GM18520 (cell line): Measurements from ENCODE around the gene ERN1.
"Not testable (repeated sequence)": the region's sequence is repeated elsewhere in the genome, so short reads cannot be mapped to it uniquely, and the experiment has no call there.

ENCODE experiments used
- ATAC-seq: cut with Tn5 transposase; IDR thresholded peaks from one replicate; pipeline ENCODE4 v1.9.1; 2021; ENCODE audit not compliant: unreplicated experiment

Gene ERN1

DNA sequence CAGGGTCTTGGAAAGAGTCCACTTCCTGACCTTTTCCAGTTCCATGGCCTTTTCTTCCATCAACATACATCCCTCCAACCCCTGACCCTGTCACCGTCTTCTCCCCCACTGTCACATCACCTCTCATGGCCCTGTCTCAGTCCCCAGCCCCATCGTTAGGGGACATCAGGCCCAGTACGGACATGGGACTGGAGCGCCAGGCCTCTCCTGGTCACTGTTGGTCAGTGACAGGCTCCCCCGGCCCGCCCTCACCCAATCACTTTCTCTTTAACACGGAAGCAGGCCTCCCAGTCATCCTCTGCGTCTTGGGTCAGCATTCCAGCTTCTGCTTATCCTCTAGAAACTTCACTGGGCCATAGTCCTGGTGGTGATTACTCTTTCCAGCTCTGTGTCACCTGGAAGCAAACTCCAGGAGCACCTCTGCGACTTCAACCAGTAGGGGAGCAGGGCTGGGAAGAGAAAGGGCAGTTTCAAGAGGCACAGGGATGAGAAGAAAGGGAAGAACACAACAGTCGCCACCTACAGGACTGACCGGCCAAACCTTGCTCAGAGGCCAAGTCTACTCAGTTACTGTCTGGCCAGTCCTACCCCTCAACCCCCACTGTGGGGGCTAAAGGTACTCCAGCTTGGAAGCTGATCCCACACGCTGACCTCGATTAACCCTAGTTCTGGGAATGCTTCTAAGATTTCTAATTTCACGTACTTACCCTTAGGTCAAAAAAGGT lies 93.6 kb downstream of the ERN1 start:
- ATAC-seq: no peak

DNA sequence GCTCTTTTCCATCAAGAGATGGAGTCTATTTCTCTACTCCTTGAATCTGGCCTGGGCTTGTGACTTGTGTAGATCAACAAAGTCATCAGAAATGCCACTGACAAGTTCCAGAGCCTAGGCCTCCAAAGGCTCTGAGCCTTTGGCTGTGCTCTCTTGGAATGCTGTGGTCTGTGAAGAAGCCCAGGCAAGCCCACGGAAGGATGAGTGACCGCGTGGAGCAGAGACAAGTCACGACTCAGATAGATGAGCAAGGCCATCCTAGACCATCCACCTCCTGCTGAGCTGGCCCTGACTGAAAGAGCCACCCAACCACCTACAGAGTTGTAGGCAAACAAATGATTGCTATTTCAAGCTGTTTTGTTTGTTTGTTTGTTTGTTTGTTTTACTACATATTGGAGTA lies 97.9 kb downstream of the ERN1 start:
- no peak for ATAC-seq

DNA sequence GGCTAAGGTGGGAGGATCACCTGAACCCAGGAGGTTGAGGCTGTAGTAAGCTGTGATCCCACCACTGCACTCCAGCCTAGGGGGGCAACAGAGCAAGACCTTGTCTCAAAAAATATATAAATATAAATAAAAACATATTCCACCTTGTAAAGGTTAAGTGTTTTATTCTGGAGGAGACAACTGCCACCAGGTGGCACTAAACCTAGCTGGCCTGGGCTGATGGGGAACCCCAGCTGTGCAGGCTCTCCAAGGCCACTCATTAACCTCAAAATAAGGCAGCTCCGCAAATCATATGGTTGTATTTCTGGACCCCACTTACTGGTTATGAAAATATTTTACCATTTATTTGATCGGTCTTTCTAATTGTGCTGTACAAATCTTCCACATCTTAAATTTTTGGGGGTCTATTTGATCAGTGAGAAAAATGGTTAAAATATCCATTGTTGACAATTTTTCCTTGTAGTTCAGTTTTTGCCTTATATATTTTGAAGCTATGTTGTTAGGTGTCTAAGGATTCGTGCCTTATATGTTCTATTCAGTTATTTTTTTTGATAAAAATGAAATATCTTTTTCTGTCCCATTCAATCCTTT lies 101.0 kb downstream of the ERN1 start:
- no peak for ATAC-seq

DNA sequence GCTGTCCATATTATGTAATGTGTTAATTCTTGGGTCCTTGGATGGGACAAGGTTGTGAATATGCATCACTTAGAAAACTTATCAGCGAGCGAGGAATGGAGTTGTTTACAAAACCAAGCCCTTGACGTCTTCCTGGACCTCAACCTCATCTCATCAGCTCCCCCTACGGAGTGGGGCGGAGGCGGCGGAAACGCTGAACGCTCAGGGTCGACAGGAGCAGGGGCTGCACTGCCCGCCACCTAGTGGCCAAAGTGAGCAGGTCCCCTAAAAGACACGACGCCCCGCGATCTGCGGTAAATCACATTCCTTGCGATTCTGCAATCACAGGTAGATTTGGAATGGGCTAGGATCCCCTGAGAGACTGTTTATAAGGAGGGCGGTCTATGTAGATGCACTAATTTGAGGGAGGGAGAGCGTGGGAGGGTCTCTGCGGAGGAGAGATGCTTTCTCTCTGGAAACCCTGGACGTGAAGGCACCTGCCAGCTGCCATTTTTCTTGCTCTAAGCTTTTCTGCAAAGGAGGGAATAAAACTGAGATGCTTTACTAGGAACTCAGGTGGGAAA lies 104.1 kb downstream of the ERN1 start:
- ATAC-seq: no peak

DNA sequence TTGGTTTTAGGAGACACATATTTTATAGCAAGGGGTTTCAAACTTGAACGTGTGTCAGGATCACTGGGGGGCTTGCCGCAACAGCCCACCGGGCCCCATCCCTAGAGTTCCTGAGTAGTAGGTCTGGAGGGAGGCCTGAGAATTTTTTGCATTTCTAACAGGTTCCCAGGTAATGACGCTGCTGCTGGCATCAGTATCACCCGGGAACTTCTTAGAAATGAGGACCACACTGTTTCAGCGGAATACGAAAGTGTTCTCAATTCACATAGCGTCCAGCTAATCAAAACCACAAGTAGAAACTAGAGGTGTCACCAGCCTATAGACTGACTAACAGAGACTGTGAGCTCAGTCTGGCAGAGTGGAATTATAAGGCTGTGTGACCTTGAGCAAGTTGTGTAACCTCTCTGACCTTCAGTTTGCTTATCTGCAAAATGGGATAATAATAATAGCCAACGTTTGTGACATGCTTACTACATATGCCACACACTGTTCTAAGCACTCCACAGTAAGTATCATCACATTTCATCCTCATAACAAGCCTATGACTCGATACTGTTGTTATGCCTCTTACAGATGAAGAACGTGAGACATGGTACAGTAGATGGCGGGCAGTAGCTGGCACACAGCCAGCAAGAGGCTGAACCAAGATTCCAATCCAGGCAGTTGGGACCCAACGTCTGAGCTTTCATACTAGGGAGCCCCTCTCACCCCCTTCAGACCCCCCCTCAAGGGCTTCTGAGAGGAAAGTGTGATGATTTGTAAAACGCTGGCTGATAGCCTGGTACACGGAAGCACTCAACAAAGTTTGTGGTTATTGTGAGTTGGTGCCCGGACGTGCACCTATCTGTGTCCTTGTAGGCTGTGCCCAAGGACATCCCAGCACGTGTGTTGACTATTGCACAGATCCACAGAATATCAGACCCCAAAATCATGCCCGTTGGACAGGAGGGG lies 104.9 kb downstream of the ERN1 start:
- no peak for ATAC-seq

DNA sequence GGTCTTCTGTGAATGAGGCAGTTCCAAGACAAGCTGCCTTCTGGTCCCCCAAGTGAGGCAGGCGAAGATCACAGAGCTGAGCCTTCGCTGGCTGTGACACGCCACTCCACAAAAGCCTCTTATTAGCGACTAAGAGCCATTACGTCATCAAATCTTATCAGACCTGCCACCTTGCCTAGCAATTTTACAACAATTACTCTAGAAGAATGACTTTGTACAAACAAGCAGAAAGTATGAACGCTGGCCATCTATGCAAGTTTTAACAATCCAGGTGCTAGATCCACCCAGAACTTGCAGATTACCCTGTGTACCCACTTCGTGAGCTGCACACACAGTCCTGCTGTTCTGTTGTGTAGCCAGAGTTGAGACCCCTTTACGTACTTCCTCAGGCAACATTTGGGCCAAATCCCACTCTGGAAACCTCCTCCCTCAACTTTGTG lies 105.7 kb downstream of the ERN1 start:
- no peak for ATAC-seq

DNA sequence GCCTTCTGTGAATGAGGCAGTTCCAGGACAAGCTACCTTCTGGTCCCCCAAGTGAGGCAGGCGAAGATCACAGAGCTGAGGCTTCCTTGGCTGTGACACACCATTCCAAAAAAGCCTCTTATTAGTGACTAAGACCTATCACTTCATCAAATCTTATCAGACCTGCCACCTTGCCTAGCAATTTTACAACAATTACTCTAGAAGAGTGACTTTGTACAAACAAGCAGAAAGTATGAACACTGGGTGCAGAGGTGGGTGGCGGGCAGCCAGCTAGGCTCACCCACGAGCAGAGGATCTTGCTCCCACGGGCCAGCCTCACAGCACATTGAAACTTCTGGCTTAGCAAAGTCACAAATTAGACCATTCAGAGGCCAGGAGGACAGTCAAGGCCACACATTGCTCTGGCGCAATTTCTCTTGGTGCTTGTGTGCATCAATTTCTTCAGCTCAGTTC lies 107.3 kb downstream of the ERN1 start:
- ATAC-seq: no peak

DNA sequence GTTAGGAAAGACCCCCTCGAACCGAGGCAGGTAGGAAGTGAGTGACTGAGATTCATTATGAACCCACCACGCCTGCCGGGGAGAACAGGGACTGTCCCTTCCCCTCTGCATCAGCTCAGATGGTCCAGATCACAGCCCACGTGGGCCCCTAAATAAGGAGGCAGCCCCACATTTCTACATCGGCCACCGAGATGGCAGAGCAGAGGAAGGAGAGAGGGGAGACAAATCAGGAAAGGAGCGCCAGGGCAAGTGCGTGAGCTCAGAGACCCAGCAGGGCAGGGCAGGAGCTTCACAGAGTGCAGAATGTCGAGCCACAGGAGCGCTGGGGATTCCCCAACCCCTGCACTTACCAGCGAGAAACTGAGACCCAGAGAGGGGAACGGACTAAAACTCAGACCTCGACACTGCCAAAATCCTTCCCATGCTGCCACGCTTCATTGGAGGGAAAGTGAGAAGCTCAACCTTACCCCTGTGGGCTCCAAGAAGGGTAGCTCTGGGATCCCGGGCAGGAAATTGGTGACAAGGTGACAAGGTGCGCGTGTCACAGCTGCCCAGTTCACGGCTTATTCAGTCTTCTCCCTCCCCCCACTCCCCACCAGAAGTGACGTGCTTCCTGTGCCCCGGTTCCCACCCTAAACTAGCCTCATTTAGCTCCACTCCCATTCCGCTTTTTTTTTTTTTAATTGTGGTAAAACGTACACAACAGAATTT lies 109.7 kb downstream of the ERN1 start, which contains the start of gene ICAM2:
ICAM2 (minus strand) TSS at position 578 of the 711 bp plus-strand sequence. CDS start 13,942 bp downstream, outside the sequence.
- ATAC-seq: peak; percentile 49

DNA sequence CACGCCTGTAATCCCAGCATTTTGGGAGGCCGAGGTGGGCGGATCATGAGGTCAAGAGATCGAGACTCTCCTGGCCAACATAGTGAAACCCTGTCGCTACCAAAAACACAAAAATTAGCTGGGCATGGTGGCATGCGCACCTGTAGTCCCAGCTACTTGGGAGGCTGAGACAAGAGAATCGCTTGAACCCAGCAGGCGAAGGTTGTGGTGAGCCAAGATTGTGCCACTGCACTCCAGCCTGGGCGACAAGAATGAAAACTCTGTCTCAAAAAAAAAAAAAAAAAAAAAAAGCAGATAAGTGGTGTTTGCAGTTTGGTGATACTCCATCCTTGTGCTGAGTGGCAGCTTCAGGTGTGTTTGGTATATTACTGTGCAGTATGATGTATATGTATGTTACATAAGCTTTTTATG lies 110.4 kb downstream of the ERN1 start:
- peak; percentile 17 for ATAC-seq

DNA sequence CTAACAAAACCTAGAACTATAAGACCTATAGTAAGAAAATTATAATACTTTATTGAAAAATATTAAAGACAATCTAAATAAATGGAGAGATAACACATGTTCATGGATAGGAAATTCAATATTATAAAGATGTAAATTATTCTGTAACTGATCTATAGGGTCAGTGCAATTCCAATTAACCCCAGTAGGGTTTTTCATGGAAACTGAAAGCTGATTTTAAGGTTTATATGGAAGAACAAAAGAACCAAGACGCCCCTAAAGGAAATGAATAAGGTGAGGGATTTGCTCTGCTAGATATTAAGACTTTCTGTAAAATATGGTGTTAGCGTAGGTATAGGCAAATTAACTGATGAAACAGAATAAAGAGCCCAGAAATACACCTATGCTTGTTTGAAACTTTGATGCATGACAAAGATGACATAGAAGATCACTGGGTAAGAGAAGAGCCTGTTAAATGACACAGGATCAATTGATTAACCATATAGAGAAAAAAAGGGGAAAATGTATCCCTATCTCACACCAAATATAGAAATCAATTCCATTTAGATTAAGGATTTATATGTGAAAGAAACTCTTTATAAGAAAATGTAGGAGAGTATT lies 112.5 kb downstream of the ERN1 start:
- ATAC-seq: no peak

DNA sequence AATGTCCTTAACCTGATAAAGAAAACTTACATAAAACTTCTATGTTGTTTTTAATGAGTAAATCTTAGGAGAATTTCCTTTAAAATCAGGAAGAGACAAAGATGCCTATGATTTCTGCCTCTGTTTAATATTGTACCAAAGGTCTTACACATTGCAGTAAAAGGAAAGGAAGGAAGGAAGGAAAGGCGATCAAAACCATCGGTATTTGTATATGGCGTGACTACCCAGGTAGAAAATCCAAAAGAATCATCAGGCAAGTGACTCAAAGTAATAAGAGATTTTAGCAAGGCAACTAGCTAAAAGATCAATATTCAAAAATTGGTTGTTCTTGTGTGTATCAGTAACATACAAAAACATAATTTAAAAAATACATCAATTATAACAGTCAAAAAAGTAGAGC lies 113.0 kb downstream of the ERN1 start:
- no peak for ATAC-seq

DNA sequence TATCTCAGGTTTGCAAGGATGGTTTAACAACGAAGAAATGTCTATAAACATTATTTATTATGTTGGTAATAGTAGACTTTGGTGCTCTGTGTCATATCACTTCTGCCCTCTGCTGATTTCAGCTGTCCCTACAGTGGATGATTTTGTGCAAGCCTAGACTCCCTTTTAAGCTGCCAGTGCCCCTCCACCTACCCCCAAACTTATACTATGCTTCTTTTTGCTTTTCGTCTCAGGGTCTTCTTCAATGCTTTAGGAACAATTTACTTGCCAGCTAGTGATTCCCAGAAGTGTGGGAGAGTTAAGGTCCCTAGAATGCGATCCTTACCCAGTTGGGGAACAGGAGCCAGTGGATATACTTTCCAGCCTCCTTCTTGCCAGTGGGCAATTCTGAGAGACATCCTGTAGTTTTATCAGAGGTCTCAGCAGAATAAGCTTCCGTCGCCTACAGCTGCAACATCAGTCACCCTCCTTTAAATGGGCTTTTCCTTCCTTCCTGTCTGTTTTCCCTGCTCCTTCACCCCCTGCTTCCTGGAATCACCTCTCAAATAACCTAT lies 113.6 kb downstream of the ERN1 start:
- ATAC-seq: no peak

DNA sequence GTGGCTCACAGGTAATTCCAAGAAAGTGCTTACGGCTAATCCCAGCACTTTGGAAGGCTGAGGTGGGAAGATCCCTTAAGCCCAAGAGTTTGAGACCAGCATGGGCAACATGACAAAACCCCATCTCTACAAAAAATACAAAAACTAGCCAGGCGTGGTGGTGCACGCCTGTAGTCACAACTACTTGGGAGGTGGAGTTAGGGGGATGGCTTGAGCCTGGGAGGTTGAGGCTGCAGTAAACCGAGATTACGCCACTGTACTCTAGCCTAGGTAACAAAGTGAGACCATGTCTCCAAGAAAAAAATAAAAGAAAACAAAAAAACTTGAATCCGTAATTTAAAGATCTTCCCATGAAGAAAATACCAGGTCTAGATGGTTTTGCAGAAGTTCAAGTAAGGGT lies 114.5 kb downstream of the ERN1 start:
- no peak for ATAC-seq

DNA sequence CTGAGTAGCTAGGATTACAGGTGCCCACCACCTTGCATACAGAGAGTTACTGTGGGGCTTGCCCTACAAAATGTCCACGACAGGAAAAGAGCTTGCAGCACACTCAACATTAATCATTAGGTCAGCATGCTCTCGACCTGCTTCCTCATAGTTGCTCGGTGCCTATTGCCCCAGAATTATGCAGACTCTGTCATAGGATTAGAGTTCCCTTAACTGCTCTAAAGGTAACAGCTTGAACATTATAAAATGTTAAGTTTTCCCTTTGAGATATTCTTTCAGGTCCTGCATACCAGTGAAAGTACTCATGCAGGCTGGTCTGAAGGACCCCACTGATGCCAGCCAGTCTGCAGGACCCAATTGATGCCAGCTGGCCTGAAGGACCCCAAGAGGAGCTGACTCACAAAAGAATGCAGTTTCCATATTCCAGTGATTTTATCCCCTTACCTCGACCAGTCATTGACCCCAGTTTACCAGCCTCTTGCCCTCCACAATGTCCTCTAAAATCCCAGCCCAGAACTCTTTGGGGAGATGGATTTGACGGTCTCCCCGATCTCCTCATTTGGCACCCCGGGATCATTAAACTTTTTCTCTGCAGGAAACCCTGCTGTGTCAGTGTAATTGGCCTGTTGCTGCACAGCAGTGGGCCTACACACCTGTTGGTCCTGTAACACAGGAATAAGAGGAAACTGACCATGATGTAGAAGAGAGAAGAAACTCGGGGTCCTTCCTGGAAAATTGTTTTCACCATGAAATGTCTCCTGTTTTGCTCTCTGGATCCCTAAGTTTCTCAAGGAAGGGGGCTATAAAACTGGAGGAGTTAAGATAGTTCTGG lies 120.2 kb downstream of the ERN1 start:
- no peak for ATAC-seq

DNA sequence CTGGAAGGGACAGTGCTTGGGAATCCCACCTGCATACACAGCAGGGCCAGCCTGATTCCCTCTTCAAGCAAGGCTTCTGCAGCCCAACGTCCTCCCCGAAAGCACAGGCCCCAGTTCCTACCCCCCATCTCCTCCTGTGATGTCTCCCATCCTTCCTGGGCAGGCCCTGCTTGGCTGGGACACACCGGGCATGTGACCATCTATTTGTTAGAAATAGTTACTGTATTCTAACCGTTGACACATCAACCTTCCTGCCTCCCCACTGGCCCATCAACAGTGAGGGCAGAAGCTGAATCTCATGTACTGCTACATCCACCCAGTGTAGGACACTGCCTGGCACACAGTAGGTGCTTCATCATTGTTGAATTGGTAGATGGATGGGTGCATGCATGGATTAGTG lies 121.1 kb downstream of the ERN1 start:
- no peak for ATAC-seq

DNA sequence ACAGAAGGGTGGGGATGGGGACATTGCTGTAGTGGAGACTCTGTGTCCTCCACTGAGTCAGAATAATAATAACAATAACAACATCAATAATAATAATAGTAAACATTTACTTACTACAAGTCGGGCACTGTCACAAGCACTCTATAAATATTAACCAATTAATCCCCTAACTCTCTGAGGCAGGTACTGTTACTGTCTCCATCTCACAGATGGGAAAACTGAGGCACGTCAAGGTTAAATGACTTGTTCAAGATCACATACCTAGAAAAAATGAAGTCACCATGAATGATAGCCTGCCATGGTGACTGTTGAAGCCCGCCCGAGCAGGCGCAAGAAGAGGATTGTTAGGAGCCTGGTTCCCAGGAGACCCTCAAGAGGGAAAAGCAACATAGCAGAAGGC lies 121.6 kb downstream of the ERN1 start:
- ATAC-seq: no peak

DNA sequence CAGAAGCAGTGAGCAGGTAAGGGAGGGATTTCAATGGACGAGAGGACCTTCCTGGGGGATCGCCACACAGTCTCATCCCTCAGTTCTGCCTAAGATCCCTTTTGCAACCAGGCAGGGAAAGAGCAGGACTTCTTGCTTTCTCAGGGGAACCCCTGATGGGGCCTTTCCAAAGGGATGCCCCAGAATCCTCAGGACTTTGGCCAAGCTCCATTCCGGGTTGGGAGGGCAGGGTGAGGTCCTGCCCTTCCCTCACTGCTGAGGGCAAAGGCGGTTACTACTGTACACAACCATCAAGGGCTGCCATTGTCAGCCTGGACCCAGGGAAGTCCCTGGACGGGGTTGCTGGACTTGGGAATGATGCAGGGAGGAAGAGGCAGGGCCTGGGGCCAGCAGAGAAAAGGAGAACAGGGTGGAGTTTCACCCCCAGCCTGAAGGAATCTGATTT lies 122.1 kb downstream of the ERN1 start:
- no peak for ATAC-seq

DNA sequence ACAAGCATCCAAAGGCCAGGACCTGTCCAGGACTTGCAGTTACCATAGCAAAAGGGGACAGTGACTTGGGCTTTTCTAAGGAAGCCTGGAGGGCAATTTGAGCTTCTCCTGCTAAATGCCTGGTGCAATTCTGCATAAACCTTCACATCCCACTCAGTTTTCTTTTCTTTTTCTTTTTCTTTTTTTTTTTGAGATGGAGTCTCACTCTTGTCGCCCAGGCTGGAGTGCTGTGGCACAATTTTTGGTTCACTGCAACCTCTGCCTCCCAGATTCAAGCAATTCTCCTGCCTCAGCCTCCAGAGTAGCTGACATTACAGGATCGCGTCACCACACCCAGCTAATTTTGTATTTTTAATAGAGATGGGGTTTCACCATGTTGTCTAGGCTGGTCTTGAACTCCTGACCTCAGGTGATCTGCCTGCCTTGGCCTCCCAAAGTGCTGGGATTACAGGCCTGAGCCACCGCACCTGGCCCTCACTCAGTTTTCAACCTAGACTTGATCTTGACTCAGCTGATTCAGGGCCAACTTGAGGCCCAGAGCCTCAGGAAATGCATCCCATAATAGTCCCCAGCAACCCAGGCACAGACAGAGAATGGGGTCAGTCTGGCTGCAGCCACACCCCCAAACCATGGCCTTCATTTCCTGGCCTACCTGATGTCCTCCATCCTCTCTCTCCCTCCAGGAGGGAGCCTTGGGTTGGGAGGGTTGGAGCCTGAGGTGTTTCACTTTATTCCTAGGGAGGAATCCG lies 122.7 kb downstream of the ERN1 start:
- ATAC-seq: not testable (repeated sequence)
